IgD-negative memory B cell (primary cell): ENCODE results near the gene ZZZ3. TPM values are rescaled to one million over a fixed set of nuclear protein-coding genes. Genes with fewer than 3 reads are reported as not detected.
"Not testable (repeated sequence)": the region's sequence is repeated elsewhere in the genome, so short reads cannot be mapped to it uniquely, and the experiment has no call there.

Source experiments
- H3K27ac Mint-ChIP-seq, 3 donors: one replicate each; pipeline ENCODE4 v1.8.0; 2020 to 2022; ENCODE audit warnings: mild to moderate bottlenecking in 3 of 3, mixed read lengths in 3 of 3, moderate library complexity in 1 of 3
- H3K27me3 Mint-ChIP-seq: one replicate; pipeline ENCODE4 v1.8.0; 2021; ENCODE audit warnings: mixed read lengths
- H3K36me3 Mint-ChIP-seq: one replicate; pipeline ENCODE4 v1.8.0; 2020; ENCODE audit warnings: mild to moderate bottlenecking, mixed read lengths
- H3K4me1 Mint-ChIP-seq, 3 donors: one replicate each; pipeline ENCODE4 v1.8.0; 2020 to 2022; ENCODE audit warnings: mixed read lengths in 3 of 3, mild to moderate bottlenecking in 1 of 3
- H3K4me3 Mint-ChIP-seq, 4 donors: one replicate each; pipeline ENCODE4 v1.8.0; 2020 to 2022; ENCODE audit warnings: mild to moderate bottlenecking in 4 of 4, mixed read lengths in 4 of 4, moderate library complexity in 3 of 4
- H3K9me3 Mint-ChIP-seq, 3 donors: one replicate each; pipeline ENCODE4 v1.8.0; 2020 to 2021; ENCODE audit warnings: mixed read lengths in 3 of 3, mild to moderate bottlenecking in 1 of 3
- polyA plus RNA-seq: library from polyadenylated mRNA; unstranded; fragments of 300-500 nt; fragmentation: Illumina TruSeq; gene quantifications from one replicate; pipeline ENCODE4 v1.2.3, GENCODE V29; 2021

The ZZZ3 gene
- polyA plus RNA-seq, 1 donor from 2014 or later = 32.6 TPM

- no peaks in the 10 kb centered on the region for H3K27me3 Mint-ChIP-seq
- no peaks in the 10 kb centered on the region for H3K9me3 Mint-ChIP-seq
- H3K4me1 Mint-ChIP-seq = peaks cover 35 to 48% (median 40%) of the 10 kb centered on the region in 3 donors
- peak overlapping the region in 2 of 3 donors; percentile 5 to 55 for H3K27ac Mint-ChIP-seq
- peak overlapping the region in 2 of 4 donors; percentile 44 to 55 for H3K4me3 Mint-ChIP-seq
- H3K36me3 Mint-ChIP-seq = no peaks in the 10 kb centered on the region
These were observed 3.5 kb downstream of the ZZZ3 start for GRCh38 chr1:77678660-77679610.

GRCh38 chr1:77674807-77675206 is 7.7 kb downstream of the ZZZ3 start:
- Mint-ChIP-seq H3K4me1 (peaks cover 41 to 57% (median 45%) of the 10 kb centered on the region in 3 donors), H3K4me3 (peak overlapping the region in 1 of 4 donors; percentile 32)
- H3K36me3 Mint-ChIP-seq, H3K27me3 Mint-ChIP-seq, H3K27ac Mint-ChIP-seq, H3K9me3 Mint-ChIP-seq: not testable (repeated sequence)

GRCh38 chr1:77673716-77674355 is 8.6 kb downstream of the ZZZ3 start:
- Mint-ChIP-seq H3K9me3 (no peaks in the 10 kb centered on the region), H3K4me3 (no peak overlapping the region), H3K4me1 (peaks cover 40 to 64% (median 48%) of the 10 kb centered on the region in 3 donors), H3K27me3 (no peaks in the 10 kb centered on the region), H3K36me3 (peaks cover 1% of the 10 kb centered on the region), H3K27ac (no peak overlapping the region)

- peaks cover 1% of the 10 kb centered on the region for H3K36me3 Mint-ChIP-seq
- no peaks in the 10 kb centered on the region for H3K9me3 Mint-ChIP-seq
- H3K4me1 Mint-ChIP-seq = peaks cover 39 to 60% (median 44%) of the 10 kb centered on the region in 3 donors
- no peaks in the 10 kb centered on the region for H3K27me3 Mint-ChIP-seq
- no peak overlapping the region for H3K27ac Mint-ChIP-seq
- peak overlapping the region in 1 of 4 donors; percentile 15 for H3K4me3 Mint-ChIP-seq
These were observed 9.4 kb downstream of the ZZZ3 start for GRCh38 chr1:77673030-77673429.

- Mint-ChIP-seq H3K9me3 (no peaks in the 10 kb centered on the region), H3K27me3 (no peaks in the 10 kb centered on the region), H3K36me3 (peaks cover 1% of the 10 kb centered on the region), H3K27ac (no peak overlapping the region), H3K4me1 (peaks cover 35 to 57% (median 42%) of the 10 kb centered on the region in 3 donors), H3K4me3 (peak overlapping the region in 1 of 4 donors; percentile 33)
These were observed 10.1 kb downstream of the ZZZ3 start for GRCh38 chr1:77672374-77672773.

- no peaks in the 10 kb centered on the region for H3K9me3 Mint-ChIP-seq
- H3K36me3 Mint-ChIP-seq = peaks cover 1% of the 10 kb centered on the region
- peaks cover 32 to 57% (median 44%) of the 10 kb centered on the region in 3 donors for H3K4me1 Mint-ChIP-seq
- H3K27ac Mint-ChIP-seq = no peak overlapping the region
- peak overlapping the region in 2 of 4 donors; percentile 56 to 63 for H3K4me3 Mint-ChIP-seq
- H3K27me3 Mint-ChIP-seq = no peaks in the 10 kb centered on the region
These were observed 10.6 kb downstream of the ZZZ3 start for GRCh38 chr1:77671836-77672235.

- Mint-ChIP-seq H3K27me3 (no peaks in the 10 kb centered on the region), H3K4me3 (peak overlapping the region in 1 of 4 donors; percentile 41), H3K36me3 (peaks cover 1% of the 10 kb centered on the region), H3K27ac (no peak overlapping the region), H3K9me3 (no peaks in the 10 kb centered on the region), H3K4me1 (peaks cover 33 to 54% (median 45%) of the 10 kb centered on the region in 3 donors)
These were observed 12.1 kb downstream of the ZZZ3 start for GRCh38 chr1:77670330-77670729.

- H3K27me3 Mint-ChIP-seq = no peaks in the 10 kb centered on the region
- H3K4me1 Mint-ChIP-seq = peaks cover 32 to 56% (median 47%) of the 10 kb centered on the region in 3 donors
- H3K36me3 Mint-ChIP-seq = peaks cover 1% of the 10 kb centered on the region
- H3K4me3 Mint-ChIP-seq = no peak overlapping the region
- H3K9me3 Mint-ChIP-seq = no peaks in the 10 kb centered on the region
- H3K27ac Mint-ChIP-seq = no peak overlapping the region
These were observed 13.5 kb downstream of the ZZZ3 start for GRCh38 chr1:77668924-77669449.

GRCh38 chr1:77664939-77665516 is 17.4 kb downstream of the ZZZ3 start:
- peaks cover 23 to 40% (median 30%) of the 10 kb centered on the region in 3 donors for H3K4me1 Mint-ChIP-seq
- no peaks in the 10 kb centered on the region for H3K9me3 Mint-ChIP-seq
- no peaks in the 10 kb centered on the region for H3K36me3 Mint-ChIP-seq
- no peak overlapping the region for H3K27ac Mint-ChIP-seq
- no peak overlapping the region for H3K4me3 Mint-ChIP-seq
- no peaks in the 10 kb centered on the region for H3K27me3 Mint-ChIP-seq

- Mint-ChIP-seq H3K4me3 (no peak overlapping the region), H3K27me3 (no peaks in the 10 kb centered on the region), H3K36me3 (no peaks in the 10 kb centered on the region), H3K27ac (peak overlapping the region in 2 of 3 donors; percentile 16 to 39), H3K9me3 (no peaks in the 10 kb centered on the region), H3K4me1 (peaks cover 15 to 22% (median 21%) of the 10 kb centered on the region in 3 donors)
These were observed 20.8 kb downstream of the ZZZ3 start for GRCh38 chr1:77661696-77662095.

GRCh38 chr1:77659879-77660593 is 22.4 kb downstream of the ZZZ3 start:
- Mint-ChIP-seq H3K27ac (peak overlapping the region in 1 of 3 donors; percentile 84), H3K9me3 (no peaks in the 10 kb centered on the region), H3K27me3 (no peaks in the 10 kb centered on the region), H3K36me3 (peaks cover 2% of the 10 kb centered on the region), H3K4me1 (peaks cover 19 to 25% (median 23%) of the 10 kb centered on the region in 3 donors), H3K4me3 (peak overlapping the region in 1 of 4 donors; percentile 6)

GRCh38 chr1:77658271-77658670 is 24.2 kb downstream of the ZZZ3 start:
- Mint-ChIP-seq H3K36me3 (peaks cover 2% of the 10 kb centered on the region), H3K9me3 (no peaks in the 10 kb centered on the region), H3K4me1 (peaks cover 12 to 21% (median 16%) of the 10 kb centered on the region in 3 donors), H3K27me3 (no peaks in the 10 kb centered on the region), H3K27ac (no peak overlapping the region), H3K4me3 (no peak overlapping the region)

- no peak overlapping the region for H3K4me3 Mint-ChIP-seq
- H3K9me3 Mint-ChIP-seq = peaks cover 0 to 8% (median under 1%) of the 10 kb centered on the region in 3 donors
- peak overlapping the region in 2 of 3 donors; percentile 33 to 87 for H3K27ac Mint-ChIP-seq
- peaks cover 23 to 27% (median 26%) of the 10 kb centered on the region in 3 donors for H3K4me1 Mint-ChIP-seq
- H3K27me3 Mint-ChIP-seq = no peaks in the 10 kb centered on the region
- H3K36me3 Mint-ChIP-seq = peaks cover 16% of the 10 kb centered on the region
These were observed 27.0 kb downstream of the ZZZ3 start for GRCh38 chr1:77655431-77655974.

GRCh38 chr1:77652970-77653516 is 29.4 kb downstream of the ZZZ3 start:
- no peak overlapping the region for H3K4me3 Mint-ChIP-seq
- no peaks in the 10 kb centered on the region for H3K27me3 Mint-ChIP-seq
- H3K36me3 Mint-ChIP-seq = peaks cover 23% of the 10 kb centered on the region
- H3K4me1 Mint-ChIP-seq = peaks cover 22 to 27% (median 24%) of the 10 kb centered on the region in 3 donors
- H3K9me3 Mint-ChIP-seq = peaks cover 4 to 21% (median 9%) of the 10 kb centered on the region in 3 donors
- H3K27ac Mint-ChIP-seq = no peak overlapping the region
